ENCODE measurements around the gene DST.

The DST gene

DNA sequence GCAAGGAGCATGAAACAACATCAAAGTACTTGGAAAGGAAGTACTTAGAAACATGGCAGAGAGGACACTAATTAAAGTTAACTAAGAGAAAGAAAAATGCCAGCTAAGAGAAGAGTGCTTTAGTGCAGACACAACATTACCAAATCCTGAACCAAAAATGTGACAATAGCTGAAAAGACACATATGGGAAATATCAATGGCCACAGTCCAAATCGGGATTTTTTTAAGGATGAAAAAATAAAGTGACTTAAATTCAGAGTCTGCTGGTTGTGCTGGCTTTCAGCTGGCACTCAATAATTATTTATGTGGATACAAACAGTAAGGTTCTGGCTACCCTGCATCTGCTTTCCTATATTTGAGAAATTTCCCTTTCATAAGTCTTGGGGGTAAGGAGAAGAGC, 12.6 kb upstream of the DST start:
- Mint-ChIP-seq H3K4me1 (peaks cover 27% of the 10 kb centered on the region), H3K9me3 (no peaks in the 10 kb centered on the region), H3K4me3 (no peak overlapping the region), H3K27ac (no peak overlapping the region), H3K27me3 (ENCODE audit: low read depth, poor library complexity) (no peaks in the 10 kb centered on the region), H3K36me3 (ENCODE audit: low read depth) (no peaks in the 10 kb centered on the region)
- TF ChIP-seq, protein P1, sequence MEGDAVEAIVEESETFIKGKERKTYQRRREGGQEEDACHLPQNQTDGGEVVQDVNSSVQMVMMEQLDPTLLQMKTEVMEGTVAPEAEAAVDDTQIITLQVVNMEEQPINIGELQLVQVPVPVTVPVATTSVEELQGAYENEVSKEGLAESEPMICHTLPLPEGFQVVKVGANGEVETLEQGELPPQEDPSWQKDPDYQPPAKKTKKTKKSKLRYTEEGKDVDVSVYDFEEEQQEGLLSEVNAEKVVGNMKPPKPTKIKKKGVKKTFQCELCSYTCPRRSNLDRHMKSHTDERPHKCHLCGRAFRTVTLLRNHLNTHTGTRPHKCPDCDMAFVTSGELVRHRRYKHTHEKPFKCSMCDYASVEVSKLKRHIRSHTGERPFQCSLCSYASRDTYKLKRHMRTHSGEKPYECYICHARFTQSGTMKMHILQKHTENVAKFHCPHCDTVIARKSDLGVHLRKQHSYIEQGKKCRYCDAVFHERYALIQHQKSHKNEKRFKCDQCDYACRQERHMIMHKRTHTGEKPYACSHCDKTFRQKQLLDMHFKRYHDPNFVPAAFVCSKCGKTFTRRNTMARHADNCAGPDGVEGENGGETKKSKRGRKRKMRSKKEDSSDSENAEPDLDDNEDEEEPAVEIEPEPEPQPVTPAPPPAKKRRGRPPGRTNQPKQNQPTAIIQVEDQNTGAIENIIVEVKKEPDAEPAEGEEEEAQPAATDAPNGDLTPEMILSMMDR (IDR thresholded peaks at IDR 0.05): no peak
- no peak for DNase-seq

DNA sequence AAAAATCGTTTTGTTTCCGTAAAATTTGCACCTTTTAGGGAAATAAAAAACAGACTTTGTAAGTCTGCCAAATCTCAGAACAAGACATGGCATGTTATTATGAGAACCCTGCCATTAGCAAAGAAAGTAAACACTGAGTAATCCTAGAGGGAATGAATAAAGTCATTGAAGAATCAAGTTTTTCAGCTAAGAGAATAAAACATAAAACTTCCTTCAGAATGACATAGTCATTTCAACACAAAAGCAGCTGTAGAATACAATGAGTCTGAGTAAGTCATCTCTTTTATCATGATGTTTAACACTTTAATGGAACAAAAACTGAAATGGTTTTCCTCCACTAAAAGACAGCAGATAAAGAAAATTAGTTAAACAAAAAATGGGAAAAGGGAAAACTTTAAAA, 10.3 kb upstream of the DST start:
- Mint-ChIP-seq H3K4me3 (no peak overlapping the region), H3K27me3 (ENCODE audit: low read depth, poor library complexity) (no peaks in the 10 kb centered on the region), H3K9me3 (no peaks in the 10 kb centered on the region), H3K36me3 (ENCODE audit: low read depth) (peaks cover 3% of the 10 kb centered on the region), H3K27ac (no peak overlapping the region), H3K4me1 (peaks cover 6% of the 10 kb centered on the region)
- TF ChIP-seq, protein P1 (IDR thresholded peaks at IDR 0.05): no peak
- DNase-seq: no peak

DNA sequence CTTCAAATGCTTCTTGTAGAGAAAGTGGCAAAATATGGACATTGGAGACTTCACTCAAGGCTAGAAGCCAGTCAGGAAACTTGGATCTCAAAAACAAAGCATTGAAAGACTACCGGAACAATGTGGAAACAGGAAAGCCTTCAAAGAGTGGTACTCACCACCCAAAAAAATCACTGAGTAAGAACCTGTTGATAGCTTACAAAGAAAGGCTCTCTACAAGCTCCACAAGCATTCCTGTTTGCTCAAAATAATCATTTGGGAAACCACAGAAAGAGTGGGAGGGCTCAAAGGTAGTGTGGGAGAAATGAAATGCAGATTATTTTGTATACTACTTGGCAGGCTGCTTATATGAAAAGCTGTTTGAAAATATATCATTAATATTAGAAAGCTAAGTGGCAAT, 9.5 kb upstream of the DST start:
- no peaks in the 10 kb centered on the region for H3K27me3 Mint-ChIP-seq (ENCODE audit: low read depth, poor library complexity)
- H3K36me3 Mint-ChIP-seq (ENCODE audit: low read depth): peaks cover 5% of the 10 kb centered on the region
- no peak overlapping the region for H3K27ac Mint-ChIP-seq
- H3K4me1 Mint-ChIP-seq: peaks cover 2% of the 10 kb centered on the region
- no peaks in the 10 kb centered on the region for H3K9me3 Mint-ChIP-seq
- no peak overlapping the region for H3K4me3 Mint-ChIP-seq
- no peak for DNase-seq
- TF ChIP-seq, protein P1 (IDR thresholded peaks at IDR 0.05): no peak

DNA sequence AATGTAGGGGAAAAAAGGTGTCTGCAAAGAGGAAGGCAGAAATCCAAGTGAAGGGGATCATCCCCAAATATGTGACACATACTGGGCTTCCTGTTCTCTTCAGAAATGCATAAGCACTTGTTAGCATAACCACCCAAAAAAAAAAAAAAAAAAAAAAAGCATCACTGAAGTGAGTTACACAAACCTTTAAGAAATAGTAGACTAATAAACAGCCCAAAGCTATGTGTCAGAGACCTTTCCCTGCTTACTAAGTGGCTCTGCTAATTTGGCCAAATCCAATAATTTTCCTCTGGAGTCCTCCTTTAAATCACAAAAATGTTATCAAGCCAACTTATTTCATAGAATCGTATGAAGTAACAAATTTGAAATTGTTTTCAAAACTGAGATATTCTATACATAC, 7.5 kb upstream of the DST start:
- peaks cover 6% of the 10 kb centered on the region for H3K36me3 Mint-ChIP-seq (ENCODE audit: low read depth)
- H3K27me3 Mint-ChIP-seq (ENCODE audit: low read depth, poor library complexity): no peaks in the 10 kb centered on the region
- H3K4me3 Mint-ChIP-seq: no peak overlapping the region
- TF ChIP-seq, protein P1 (IDR thresholded peaks at IDR 0.05): no peak
- no peak for DNase-seq
- H3K9me3 Mint-ChIP-seq: no peaks in the 10 kb centered on the region
- H3K4me1 Mint-ChIP-seq: no peaks in the 10 kb centered on the region
- no peak overlapping the region for H3K27ac Mint-ChIP-seq

DNA sequence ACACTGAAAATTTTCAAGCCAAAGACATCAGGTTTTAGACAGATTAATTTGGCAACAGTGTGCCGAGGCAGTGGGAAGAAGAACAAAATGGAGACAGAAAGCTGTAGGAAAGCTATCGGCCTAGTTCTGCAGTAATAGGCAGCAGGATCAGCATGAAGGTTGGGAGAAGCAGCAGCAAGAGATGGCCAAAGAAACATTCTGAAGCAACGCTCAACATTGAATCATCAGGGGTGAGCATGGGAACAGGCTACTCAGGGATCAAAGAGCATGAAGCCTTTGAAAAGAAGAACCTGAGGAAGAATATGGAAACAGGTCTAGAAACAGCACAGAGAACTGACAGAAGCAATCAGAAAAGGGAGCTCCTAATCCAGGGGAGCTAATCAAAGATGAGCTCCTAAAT, 7.1 kb upstream of the DST start:
- no peak for DNase-seq
- no peaks in the 10 kb centered on the region for H3K4me1 Mint-ChIP-seq
- TF ChIP-seq, protein P1 (IDR thresholded peaks at IDR 0.05): no peak
- no peak overlapping the region for H3K27ac Mint-ChIP-seq
- H3K27me3 Mint-ChIP-seq (ENCODE audit: low read depth, poor library complexity): no peaks in the 10 kb centered on the region
- H3K9me3 Mint-ChIP-seq: no peaks in the 10 kb centered on the region
- peaks cover 10% of the 10 kb centered on the region for H3K36me3 Mint-ChIP-seq (ENCODE audit: low read depth)
- no peak overlapping the region for H3K4me3 Mint-ChIP-seq

DNA sequence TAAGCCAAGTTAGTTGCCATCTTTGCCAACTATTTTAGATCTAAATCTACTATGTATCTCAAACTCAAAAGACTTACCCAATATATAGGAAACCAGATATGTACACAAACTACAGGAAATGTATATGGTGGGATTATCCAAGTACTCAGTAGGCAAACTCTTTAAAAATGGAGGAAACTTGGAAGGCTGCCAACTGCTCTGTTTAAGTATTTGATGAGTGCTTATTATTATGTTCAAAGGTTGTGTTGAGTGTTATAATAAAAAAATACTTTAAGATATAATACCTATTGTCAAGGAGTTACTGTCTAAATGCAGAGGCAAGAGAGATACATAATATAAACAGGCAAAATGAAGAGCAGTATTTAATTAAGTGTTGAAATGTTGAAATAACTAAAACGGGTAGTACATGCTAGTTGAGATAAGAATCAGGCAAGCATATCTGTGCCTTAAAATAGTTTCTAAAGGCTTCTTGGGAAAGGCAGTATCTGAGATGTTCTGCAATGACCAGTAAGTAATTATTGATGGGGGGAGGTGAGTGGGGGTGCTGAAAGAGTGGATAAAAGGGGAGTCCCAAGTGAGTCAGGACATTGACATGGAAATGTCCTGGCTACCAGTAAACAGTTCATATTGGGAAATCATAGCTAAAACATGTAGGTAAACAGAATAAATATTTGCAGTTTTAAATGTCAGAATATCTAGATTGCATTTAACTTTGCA, 6.5 kb upstream of the DST start:
- Mint-ChIP-seq H3K4me1 (no peaks in the 10 kb centered on the region), H3K27me3 (ENCODE audit: low read depth, poor library complexity) (no peaks in the 10 kb centered on the region), H3K27ac (no peak overlapping the region), H3K36me3 (ENCODE audit: low read depth) (peaks cover 15% of the 10 kb centered on the region), H3K4me3 (no peak overlapping the region), H3K9me3 (no peaks in the 10 kb centered on the region)
- DNase-seq: no peak
- TF ChIP-seq, protein P1 (IDR thresholded peaks at IDR 0.05): no peak
